Nephron (organoid): ENCODE data around the gene KCTD17.

Experiments
- H3K27ac Mint-ChIP-seq, 3 experiments: 2 replicates each; pipeline ENCODE4 v1.8.0; 2020; ENCODE audit warnings: mixed read lengths in 3 of 3, mild to moderate bottlenecking in 2 of 3, moderate library complexity in 1 of 3
- H3K27me3 Mint-ChIP-seq: 2 replicates; pipeline ENCODE4 v1.8.0; 2021; ENCODE audit warnings: low read depth, mild to moderate bottlenecking, moderate library complexity, mixed read lengths
- H3K36me3 Mint-ChIP-seq: 2 replicates; pipeline ENCODE4 v1.8.0; 2020; ENCODE audit warnings: low read depth, mixed read lengths
- H3K4me1 Mint-ChIP-seq: 2 replicates; pipeline ENCODE4 v1.8.0; 2020; ENCODE audit warnings: mixed read lengths
- H3K4me3 Mint-ChIP-seq, 3 experiments: 2 replicates each; pipeline ENCODE4 v1.8.0; 2020; ENCODE audit warnings: mild to moderate bottlenecking in 3 of 3, mixed read lengths in 3 of 3, moderate library complexity in 2 of 3
- H3K9me3 Mint-ChIP-seq: 2 replicates; pipeline ENCODE4 v1.8.0; 2020; ENCODE audit warnings: mixed read lengths
- TF ChIP-seq, protein P1 (sequence below), 3 experiments: fragments of 200-600 bp; sonication (generic); IDR thresholded peaks; one replicate each; pipeline ENCODE4 v1.5.0; 2021; ENCODE audit warnings: antibody characterized with exemption in 3 of 3; ENCODE audit not compliant: unreplicated experiment in 3 of 3

Gene KCTD17

GRCh38 chr22:37083914-37084313 is 32.4 kb downstream of the KCTD17 start:
- no peaks in the 10 kb centered on the region for H3K4me1 Mint-ChIP-seq
- no peaks in the 10 kb centered on the region for H3K36me3 Mint-ChIP-seq
- no peak overlapping the region for H3K27ac Mint-ChIP-seq
- peaks cover 23% of the 10 kb centered on the region for H3K27me3 Mint-ChIP-seq
- no peak overlapping the region for H3K4me3 Mint-ChIP-seq
- H3K9me3 Mint-ChIP-seq = no peaks in the 10 kb centered on the region
- TF ChIP-seq, protein P1, sequence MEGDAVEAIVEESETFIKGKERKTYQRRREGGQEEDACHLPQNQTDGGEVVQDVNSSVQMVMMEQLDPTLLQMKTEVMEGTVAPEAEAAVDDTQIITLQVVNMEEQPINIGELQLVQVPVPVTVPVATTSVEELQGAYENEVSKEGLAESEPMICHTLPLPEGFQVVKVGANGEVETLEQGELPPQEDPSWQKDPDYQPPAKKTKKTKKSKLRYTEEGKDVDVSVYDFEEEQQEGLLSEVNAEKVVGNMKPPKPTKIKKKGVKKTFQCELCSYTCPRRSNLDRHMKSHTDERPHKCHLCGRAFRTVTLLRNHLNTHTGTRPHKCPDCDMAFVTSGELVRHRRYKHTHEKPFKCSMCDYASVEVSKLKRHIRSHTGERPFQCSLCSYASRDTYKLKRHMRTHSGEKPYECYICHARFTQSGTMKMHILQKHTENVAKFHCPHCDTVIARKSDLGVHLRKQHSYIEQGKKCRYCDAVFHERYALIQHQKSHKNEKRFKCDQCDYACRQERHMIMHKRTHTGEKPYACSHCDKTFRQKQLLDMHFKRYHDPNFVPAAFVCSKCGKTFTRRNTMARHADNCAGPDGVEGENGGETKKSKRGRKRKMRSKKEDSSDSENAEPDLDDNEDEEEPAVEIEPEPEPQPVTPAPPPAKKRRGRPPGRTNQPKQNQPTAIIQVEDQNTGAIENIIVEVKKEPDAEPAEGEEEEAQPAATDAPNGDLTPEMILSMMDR (IDR thresholded peaks at IDR 0.05; ENCODE audit: unreplicated experiment in 3 of 3) = no peak

DNA sequence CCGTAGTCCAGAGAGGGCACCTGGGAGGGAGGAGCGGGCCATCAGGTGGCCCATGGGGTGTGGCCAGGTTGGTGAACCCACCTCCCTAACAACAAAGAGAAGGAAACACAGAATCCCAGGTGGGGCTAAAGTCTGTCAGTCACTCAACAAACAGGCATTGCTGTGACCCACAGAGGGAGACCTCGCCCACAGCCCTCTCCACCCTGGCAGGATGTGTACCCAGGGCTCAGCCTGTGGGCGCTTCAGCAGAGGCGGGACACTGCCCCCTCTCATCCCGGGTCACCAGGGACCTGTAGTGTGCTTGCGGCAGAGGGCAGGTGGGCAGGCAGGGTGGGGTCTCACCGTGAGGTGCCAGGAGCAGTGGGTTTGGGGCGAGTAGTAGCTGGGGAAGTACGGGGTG is 32.8 kb downstream of the KCTD17 start:
- peaks cover 24% of the 10 kb centered on the region for H3K27me3 Mint-ChIP-seq
- no peak overlapping the region for H3K4me3 Mint-ChIP-seq
- H3K4me1 Mint-ChIP-seq = no peaks in the 10 kb centered on the region
- H3K9me3 Mint-ChIP-seq = no peaks in the 10 kb centered on the region
- no peak overlapping the region for H3K27ac Mint-ChIP-seq
- TF ChIP-seq, protein P1 (IDR thresholded peaks at IDR 0.05; ENCODE audit: unreplicated experiment in 3 of 3) = no peak
- no peaks in the 10 kb centered on the region for H3K36me3 Mint-ChIP-seq

GRCh38 chr22:37086184-37086583 is 34.6 kb downstream of the KCTD17 start:
- H3K27ac Mint-ChIP-seq = no peak overlapping the region
- H3K4me1 Mint-ChIP-seq = no peaks in the 10 kb centered on the region
- no peak overlapping the region for H3K4me3 Mint-ChIP-seq
- H3K27me3 Mint-ChIP-seq = peaks cover 19% of the 10 kb centered on the region
- H3K9me3 Mint-ChIP-seq = no peaks in the 10 kb centered on the region
- H3K36me3 Mint-ChIP-seq = no peaks in the 10 kb centered on the region
- TF ChIP-seq, protein P1 (IDR thresholded peaks at IDR 0.05; ENCODE audit: unreplicated experiment in 3 of 3) = no peak

DNA sequence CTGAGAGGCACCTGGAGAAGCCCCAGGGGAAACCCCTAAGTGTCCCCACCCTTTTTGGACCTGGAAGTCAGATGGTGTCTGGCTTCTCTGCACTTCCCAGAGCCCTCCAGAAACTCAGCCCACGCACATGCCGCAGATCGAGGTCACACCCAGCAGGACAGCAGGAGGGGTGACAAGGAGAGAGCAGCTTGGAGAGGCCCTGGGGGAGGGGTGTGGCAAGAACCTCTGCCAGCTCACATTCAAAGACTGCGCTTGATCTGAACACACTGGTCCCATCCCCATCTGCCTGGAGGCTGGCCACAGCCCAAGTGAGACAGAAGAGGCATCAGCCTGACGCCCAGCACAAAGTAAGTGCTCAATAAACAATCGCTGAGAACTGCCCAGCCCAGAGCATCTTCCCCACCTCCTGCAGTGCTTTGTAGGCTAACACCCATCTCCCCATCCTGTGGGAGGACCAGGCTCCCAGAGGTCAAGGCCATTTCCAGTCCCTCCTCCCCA is 36.6 kb downstream of the KCTD17 start:
- Mint-ChIP-seq H3K4me3 (no peak overlapping the region), H3K27ac (no peak overlapping the region), H3K36me3 (no peaks in the 10 kb centered on the region), H3K9me3 (no peaks in the 10 kb centered on the region), H3K4me1 (peaks cover 6% of the 10 kb centered on the region), H3K27me3 (peaks cover 23% of the 10 kb centered on the region)
- TF ChIP-seq, protein P1 (IDR thresholded peaks at IDR 0.05; ENCODE audit: unreplicated experiment in 3 of 3) = no peak

- Mint-ChIP-seq H3K27me3 (peaks cover 16% of the 10 kb centered on the region), H3K4me3 (no peak overlapping the region), H3K36me3 (no peaks in the 10 kb centered on the region), H3K9me3 (no peaks in the 10 kb centered on the region), H3K27ac (no peak overlapping the region), H3K4me1 (peaks cover 6% of the 10 kb centered on the region)
- TF ChIP-seq, protein P1 (IDR thresholded peaks at IDR 0.05; ENCODE audit: unreplicated experiment in 3 of 3) = no peak
These were observed 37.3 kb downstream of the KCTD17 start for GRCh38 chr22:37088750-37089408.

GRCh38 chr22:37089434-37089833 is 37.9 kb downstream of the KCTD17 start:
- TF ChIP-seq, protein P1 (IDR thresholded peaks at IDR 0.05; ENCODE audit: unreplicated experiment in 3 of 3) = no peak
- no peak overlapping the region for H3K4me3 Mint-ChIP-seq
- H3K36me3 Mint-ChIP-seq = no peaks in the 10 kb centered on the region
- H3K9me3 Mint-ChIP-seq = no peaks in the 10 kb centered on the region
- H3K27ac Mint-ChIP-seq = no peak overlapping the region
- H3K27me3 Mint-ChIP-seq = peaks cover 21% of the 10 kb centered on the region
- peaks cover 6% of the 10 kb centered on the region for H3K4me1 Mint-ChIP-seq
